ENCODE data around the gene LRP2. TPM values are rescaled to one million over a fixed set of nuclear protein-coding genes. Genes with fewer than 3 reads are reported as not detected.

The LRP2 gene
- total and polyA plus RNA-seq, 2 donors (not counting 1 experiment from before 2014, with no cell fraction given), result under 0.01 TPM; not detected in 1

DNA sequence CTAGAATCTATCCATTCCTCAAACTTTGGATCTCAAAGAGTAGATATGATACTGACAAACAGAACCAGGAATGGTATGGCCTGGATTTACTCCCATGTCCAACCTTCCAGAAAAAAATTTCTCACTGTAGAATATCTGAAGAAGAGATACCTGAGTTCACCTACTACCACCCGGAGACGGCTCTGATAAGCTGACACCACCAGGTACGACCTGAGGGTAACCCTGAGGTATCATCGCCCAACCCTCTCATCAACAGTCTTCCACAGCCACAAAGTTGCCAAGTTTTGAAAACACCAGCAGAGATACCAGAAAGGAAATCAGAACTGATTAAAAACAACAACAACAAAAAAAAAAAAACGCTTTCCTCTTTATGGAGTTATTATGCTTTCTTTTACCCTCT lies 102.9 kb downstream of the LRP2 start:
- DNase-seq (ENCODE audit: low read depth in 2 of 2), result no peak
- Histone ChIP-seq H2AFZ (ENCODE audit: low read length) (no peak overlapping the region), H3K4me3 (replicated peaks in 1 of 4; ENCODE audit: control extremely low read depth in 1 of 4, insufficient read depth in 1 of 4, low read depth in 3 of 4, low read length in 4 of 4) (no peak overlapping the region), H4K20me1 (ENCODE audit: control insufficient read depth, extremely low read depth, insufficient read depth, low read length) (no peaks in the 10 kb centered on the region), H3K36me3 (ENCODE audit: control insufficient read depth, insufficient read depth, low read length) (no peaks in the 10 kb centered on the region), H3K79me2 (ENCODE audit: control insufficient read depth, insufficient read depth, low read length) (no peaks in the 10 kb centered on the region), H3K27ac (ENCODE audit: insufficient read depth, low read length) (no peak overlapping the region), H3K27me3 (ENCODE audit: control insufficient read depth, insufficient read depth, low read length) (no peaks in the 10 kb centered on the region), H3K9me3 (ENCODE audit: control insufficient read depth, insufficient read depth, low read depth, low read length) (no peaks in the 10 kb centered on the region), H3K9ac (ENCODE audit: insufficient read depth, low read length) (no peak overlapping the region), H3K4me2 (ENCODE audit: extremely low read depth, insufficient read depth, low read length) (no peak overlapping the region), H3K4me1 (ENCODE audit: control insufficient read depth, extremely low read depth, insufficient read depth, low read length) (no peaks in the 10 kb centered on the region)
- TF ChIP-seq, protein P1, sequence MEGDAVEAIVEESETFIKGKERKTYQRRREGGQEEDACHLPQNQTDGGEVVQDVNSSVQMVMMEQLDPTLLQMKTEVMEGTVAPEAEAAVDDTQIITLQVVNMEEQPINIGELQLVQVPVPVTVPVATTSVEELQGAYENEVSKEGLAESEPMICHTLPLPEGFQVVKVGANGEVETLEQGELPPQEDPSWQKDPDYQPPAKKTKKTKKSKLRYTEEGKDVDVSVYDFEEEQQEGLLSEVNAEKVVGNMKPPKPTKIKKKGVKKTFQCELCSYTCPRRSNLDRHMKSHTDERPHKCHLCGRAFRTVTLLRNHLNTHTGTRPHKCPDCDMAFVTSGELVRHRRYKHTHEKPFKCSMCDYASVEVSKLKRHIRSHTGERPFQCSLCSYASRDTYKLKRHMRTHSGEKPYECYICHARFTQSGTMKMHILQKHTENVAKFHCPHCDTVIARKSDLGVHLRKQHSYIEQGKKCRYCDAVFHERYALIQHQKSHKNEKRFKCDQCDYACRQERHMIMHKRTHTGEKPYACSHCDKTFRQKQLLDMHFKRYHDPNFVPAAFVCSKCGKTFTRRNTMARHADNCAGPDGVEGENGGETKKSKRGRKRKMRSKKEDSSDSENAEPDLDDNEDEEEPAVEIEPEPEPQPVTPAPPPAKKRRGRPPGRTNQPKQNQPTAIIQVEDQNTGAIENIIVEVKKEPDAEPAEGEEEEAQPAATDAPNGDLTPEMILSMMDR (conservative IDR thresholded peaks at IDR 0.05 in 1 of 2, IDR thresholded peaks at IDR 0.05 in 1 of 2; ENCODE audit: low read depth in 1 of 2, low read length in 2 of 2), result no peak
- no peak for TF ChIP-seq EZH2 (IDR thresholded peaks at IDR 0.05; ENCODE audit: low read length, missing control alignments)

DNA sequence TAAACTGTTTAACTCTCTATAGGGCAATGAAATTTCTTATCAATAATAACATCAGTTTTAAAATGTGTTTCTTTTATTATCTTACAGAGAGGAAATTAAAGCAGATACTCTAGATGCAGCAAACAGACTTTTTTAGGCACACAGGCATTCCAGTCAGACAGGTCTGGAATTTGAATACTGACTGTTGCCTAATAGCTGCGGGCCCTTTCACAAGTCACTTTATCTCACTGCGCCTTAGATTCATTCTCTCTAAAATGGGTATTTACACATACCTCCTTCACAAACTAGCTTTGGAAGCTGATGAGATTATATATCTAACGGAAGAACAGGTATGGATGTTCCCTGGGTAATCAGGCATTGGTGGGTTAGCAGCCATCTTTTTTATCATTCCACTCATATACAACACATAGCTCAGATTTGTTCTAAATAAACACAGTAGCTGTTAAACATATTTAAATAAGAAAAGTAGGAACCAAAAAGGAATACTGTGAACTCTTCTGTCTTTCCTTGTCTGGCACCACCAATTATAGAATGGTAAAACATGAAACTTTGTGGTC lies 104.2 kb downstream of the LRP2 start:
- H3K4me1 ChIP-seq (ENCODE audit: control insufficient read depth, extremely low read depth, insufficient read depth, low read length), result no peaks in the 10 kb centered on the region
- no peak overlapping the region for H3K4me3 ChIP-seq (replicated peaks in 1 of 4; ENCODE audit: control extremely low read depth in 1 of 4, insufficient read depth in 1 of 4, low read depth in 3 of 4, low read length in 4 of 4)
- no peak overlapping the region for H3K4me2 ChIP-seq (ENCODE audit: extremely low read depth, insufficient read depth, low read length)
- H3K27me3 ChIP-seq (ENCODE audit: control insufficient read depth, insufficient read depth, low read length), result no peaks in the 10 kb centered on the region
- H3K79me2 ChIP-seq (ENCODE audit: control insufficient read depth, insufficient read depth, low read length), result no peaks in the 10 kb centered on the region
- H3K27ac ChIP-seq (ENCODE audit: insufficient read depth, low read length), result no peak overlapping the region
- H3K9ac ChIP-seq (ENCODE audit: insufficient read depth, low read length), result no peak overlapping the region
- no peak for DNase-seq (ENCODE audit: low read depth in 2 of 2)
- no peaks in the 10 kb centered on the region for H4K20me1 ChIP-seq (ENCODE audit: control insufficient read depth, extremely low read depth, insufficient read depth, low read length)
- TF ChIP-seq, protein P1 (conservative IDR thresholded peaks at IDR 0.05 in 1 of 2, IDR thresholded peaks at IDR 0.05 in 1 of 2; ENCODE audit: low read depth in 1 of 2, low read length in 2 of 2), result no peak
- TF ChIP-seq EZH2 (IDR thresholded peaks at IDR 0.05; ENCODE audit: low read length, missing control alignments), result no peak
- no peak overlapping the region for H2AFZ ChIP-seq (ENCODE audit: low read length)
- H3K9me3 ChIP-seq (ENCODE audit: control insufficient read depth, insufficient read depth, low read depth, low read length), result no peaks in the 10 kb centered on the region
- H3K36me3 ChIP-seq (ENCODE audit: control insufficient read depth, insufficient read depth, low read length), result no peaks in the 10 kb centered on the region

DNA sequence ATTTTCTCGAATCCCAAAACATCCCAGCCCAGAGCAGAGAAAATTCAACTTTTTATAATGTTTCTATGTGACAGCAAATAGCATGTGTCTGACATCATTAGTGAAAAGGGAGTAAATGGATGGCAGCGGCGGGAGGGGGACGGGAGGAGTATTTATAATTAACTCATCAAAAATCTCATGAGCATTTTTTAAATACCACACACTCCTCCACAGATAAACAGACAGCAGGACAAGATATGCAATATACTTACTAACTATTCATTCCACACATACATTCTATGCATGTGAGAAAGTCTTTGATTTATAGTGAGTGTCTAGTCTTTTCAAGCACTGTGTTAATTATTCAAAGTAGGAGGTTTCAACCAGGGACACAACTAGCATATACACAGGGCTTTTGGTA lies 107.6 kb downstream of the LRP2 start:
- H4K20me1 ChIP-seq (ENCODE audit: control insufficient read depth, extremely low read depth, insufficient read depth, low read length), result no peaks in the 10 kb centered on the region
- no peak overlapping the region for H2AFZ ChIP-seq (ENCODE audit: low read length)
- DNase-seq (ENCODE audit: low read depth in 2 of 2), result no peak
- no peaks in the 10 kb centered on the region for H3K36me3 ChIP-seq (ENCODE audit: control insufficient read depth, insufficient read depth, low read length)
- H3K9ac ChIP-seq (ENCODE audit: insufficient read depth, low read length), result no peak overlapping the region
- TF ChIP-seq, protein P1 (conservative IDR thresholded peaks at IDR 0.05 in 1 of 2, IDR thresholded peaks at IDR 0.05 in 1 of 2; ENCODE audit: low read depth in 1 of 2, low read length in 2 of 2), result no peak
- no peak for TF ChIP-seq EZH2 (IDR thresholded peaks at IDR 0.05; ENCODE audit: low read length, missing control alignments)
- H3K79me2 ChIP-seq (ENCODE audit: control insufficient read depth, insufficient read depth, low read length), result no peaks in the 10 kb centered on the region
- no peaks in the 10 kb centered on the region for H3K4me1 ChIP-seq (ENCODE audit: control insufficient read depth, extremely low read depth, insufficient read depth, low read length)
- no peak overlapping the region for H3K27ac ChIP-seq (ENCODE audit: insufficient read depth, low read length)
- H3K4me2 ChIP-seq (ENCODE audit: extremely low read depth, insufficient read depth, low read length), result no peak overlapping the region
- no peaks in the 10 kb centered on the region for H3K27me3 ChIP-seq (ENCODE audit: control insufficient read depth, insufficient read depth, low read length)
- no peak overlapping the region for H3K4me3 ChIP-seq (replicated peaks in 1 of 4; ENCODE audit: control extremely low read depth in 1 of 4, insufficient read depth in 1 of 4, low read depth in 3 of 4, low read length in 4 of 4)
- no peaks in the 10 kb centered on the region for H3K9me3 ChIP-seq (ENCODE audit: control insufficient read depth, insufficient read depth, low read depth, low read length)
